Keratinocyte (primary cell): ENCODE results near the gene SSR3. TPM values are rescaled to one million over a fixed set of nuclear protein-coding genes. Genes with fewer than 3 reads are reported as not detected.

Experiments
- DNase-seq: peaks from one replicate; pipeline ENCODE4 v3.0.0-alpha.2; 2011; ENCODE audit warnings: low read depth, missing footprints, low spot score
- FAIRE-seq: peaks from 2 replicates; lab custom pipeline; 2011; peaks lifted over from hg19 to GRCh38; lab: Jason Lieb, UNC
- H2AFZ ChIP-seq: 2 replicates; pipeline ENCODE4 v1.6.0; 2012; ENCODE audit warnings: low read length, control low read depth, inconsistent platforms; ENCODE audit not compliant: control insufficient read depth
- H3K27ac ChIP-seq: 2 replicates; pipeline ENCODE4 v1.5.1; 2011; ENCODE audit warnings: low read length; ENCODE audit not compliant: control insufficient read depth, insufficient read depth
- H3K27me3 ChIP-seq: 3 replicates; pipeline ENCODE4 v1.6.0; 2011; ENCODE audit warnings: low read length; ENCODE audit not compliant: control insufficient read depth, insufficient read depth; ENCODE audit errors: extremely low read depth
- H3K36me3 ChIP-seq, 2 experiments: 2 replicates in 1 of 2; 3 replicates in 1 of 2; pipeline ENCODE4 v1.5.1; 2011; ENCODE audit warnings: low read length in 2 of 2, mild to moderate bottlenecking in 1 of 2; ENCODE audit not compliant: control insufficient read depth in 2 of 2, insufficient read depth in 2 of 2; ENCODE audit errors: extremely low read depth in 1 of 2
- H3K4me1 ChIP-seq: 3 replicates; pipeline ENCODE4 v1.5.1; 2011; ENCODE audit warnings: low read length; ENCODE audit not compliant: control insufficient read depth, insufficient read depth; ENCODE audit errors: extremely low read depth
- H3K4me2 ChIP-seq: 3 replicates; pipeline ENCODE4 v1.6.0; 2011; ENCODE audit warnings: low read depth, low read length; ENCODE audit not compliant: control insufficient read depth, insufficient read depth; ENCODE audit errors: extremely low read depth
- H3K4me3 ChIP-seq, 3 experiments: fragments of 200-600 bp in 1 of 3; sonication (generic) in 1 of 3; 2 replicates in 2 of 3; 3 replicates in 1 of 3; pipeline ENCODE4 v1.5.1; 2011 to 2016; ENCODE audit warnings: low read length in 3 of 3, mild to moderate bottlenecking in 3 of 3, control low read depth in 2 of 3, inconsistent platforms in 1 of 3, low read depth in 1 of 3, mixed read lengths in 1 of 3, mixed run types in 1 of 3, moderate library complexity in 1 of 3; ENCODE audit not compliant: control insufficient read depth in 2 of 3, insufficient read depth in 2 of 3; ENCODE audit errors: extremely low read depth in 1 of 3
- H3K79me2 ChIP-seq: 2 replicates; pipeline ENCODE4 v1.6.0; 2012; ENCODE audit warnings: low read length; ENCODE audit not compliant: control insufficient read depth, insufficient read depth
- H3K9ac ChIP-seq: 3 replicates; pipeline ENCODE4 v1.6.0; 2011; ENCODE audit warnings: low read length; ENCODE audit not compliant: control insufficient read depth, insufficient read depth; ENCODE audit errors: extremely low read depth
- H3K9me1 ChIP-seq: 3 replicates; pipeline ENCODE4 v1.6.0; 2011; ENCODE audit warnings: low read length; ENCODE audit not compliant: control insufficient read depth, insufficient read depth; ENCODE audit errors: extremely low read depth
- H3K9me3 ChIP-seq: 2 replicates; pipeline ENCODE4 v1.5.1; 2012; ENCODE audit warnings: low read depth, low read length; ENCODE audit not compliant: control insufficient read depth
- H4K20me1 ChIP-seq: 3 replicates; pipeline ENCODE4 v1.6.0; 2011; ENCODE audit warnings: low read length; ENCODE audit not compliant: control insufficient read depth, insufficient read depth; ENCODE audit errors: extremely low read depth
- EZH2 ChIP-seq: IDR thresholded peaks from one replicate; pipeline ENCODE4 v1.6.1; 2012; ENCODE audit warnings: inconsistent platforms, mild to moderate bottlenecking, low read length, moderate library complexity
- dilution Hi-C: fragments of 300-500 bp; cut with MboI; formaldehyde crosslinking; loops from one replicate; pipeline ENCODE4 v1.7.0; 2020; ENCODE audit warnings: low sequenced_read_pairs; ENCODE audit not compliant: extremely low pct_ligation_motif_present
- polyA plus RNA-seq, 5 experiments: library from polyadenylated mRNA; depleted of rRNA in 3 of 5; stranded (reverse) in 3 of 5; stranded (forward) in 1 of 5; unstranded in 1 of 5; fragments of >200 nt; gene quantifications; 1 replicate in 1 of 5; 2 replicates in 3 of 5; 3 replicates in 1 of 5; pipeline versions ENCODE4 v1.2.1 to v1.2.3, GENCODE V29; 2011 to 2012; ENCODE audit warnings: missing spikeins in 2 of 5, low read depth in 1 of 5, low replicate concordance in 1 of 5
- TF ChIP-seq, protein P1 (sequence below), 3 experiments: IDR thresholded peaks in 1 of 3; conservative IDR thresholded peaks in 1 of 3; optimal IDR thresholded peaks in 1 of 3; 2 replicates in 2 of 3; 3 replicates in 1 of 3; pipeline versions ENCODE3 to v1.5.1; 2011; ENCODE audit warnings: low read length in 3 of 3, mild to moderate bottlenecking in 3 of 3, moderate library complexity in 2 of 3, control low read depth in 1 of 3, inconsistent platforms in 1 of 3; ENCODE audit not compliant: insufficient read depth in 2 of 3; ENCODE audit errors: extremely low read depth in 1 of 3

Gene SSR3
- polyA plus RNA-seq, 1 donor (not counting 4 experiments of a cell fraction or from before 2014, with no cell fraction given) = 378 TPM

DNA sequence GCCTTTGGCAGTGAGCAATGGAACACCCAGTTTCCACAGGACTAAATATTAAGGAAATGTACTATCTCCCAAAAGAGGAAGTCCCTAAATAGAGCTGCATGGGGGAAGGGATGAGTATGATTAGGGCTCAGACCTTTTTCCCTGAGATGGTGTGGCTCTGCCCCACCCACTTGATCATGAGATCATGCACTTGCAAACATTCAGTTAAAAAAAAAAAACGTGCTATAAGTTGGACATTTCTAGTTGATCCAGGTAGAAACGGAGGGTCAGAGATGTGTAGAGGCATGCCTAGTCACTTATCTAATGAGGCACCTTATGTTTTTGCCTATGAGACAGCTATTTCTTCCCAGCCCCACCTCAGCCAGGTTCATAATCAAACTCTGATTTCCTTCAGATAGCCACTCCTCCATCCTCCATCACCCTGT, 24.5 kb upstream of the SSR3 start:
- Histone ChIP-seq H3K36me3 (no peaks in the 10 kb centered on the region), H3K4me3 (no peak overlapping the region), H4K20me1 (no peaks in the 10 kb centered on the region), H3K9me1 (no peaks in the 10 kb centered on the region), H3K9me3 (no peaks in the 10 kb centered on the region), H3K4me1 (peaks cover 12% of the 10 kb centered on the region), H3K27ac (no peak overlapping the region), H3K79me2 (no peaks in the 10 kb centered on the region), H3K4me2 (peak overlapping the region; percentile 50), H3K27me3 (no peaks in the 10 kb centered on the region), H3K9ac (no peak overlapping the region), H2AFZ (peak overlapping the region; percentile 61)
- no peak for DNase-seq
- dilution Hi-C loops = no loop called here
- peak; percentile 71 for FAIRE-seq
- TF ChIP-seq, protein P1, sequence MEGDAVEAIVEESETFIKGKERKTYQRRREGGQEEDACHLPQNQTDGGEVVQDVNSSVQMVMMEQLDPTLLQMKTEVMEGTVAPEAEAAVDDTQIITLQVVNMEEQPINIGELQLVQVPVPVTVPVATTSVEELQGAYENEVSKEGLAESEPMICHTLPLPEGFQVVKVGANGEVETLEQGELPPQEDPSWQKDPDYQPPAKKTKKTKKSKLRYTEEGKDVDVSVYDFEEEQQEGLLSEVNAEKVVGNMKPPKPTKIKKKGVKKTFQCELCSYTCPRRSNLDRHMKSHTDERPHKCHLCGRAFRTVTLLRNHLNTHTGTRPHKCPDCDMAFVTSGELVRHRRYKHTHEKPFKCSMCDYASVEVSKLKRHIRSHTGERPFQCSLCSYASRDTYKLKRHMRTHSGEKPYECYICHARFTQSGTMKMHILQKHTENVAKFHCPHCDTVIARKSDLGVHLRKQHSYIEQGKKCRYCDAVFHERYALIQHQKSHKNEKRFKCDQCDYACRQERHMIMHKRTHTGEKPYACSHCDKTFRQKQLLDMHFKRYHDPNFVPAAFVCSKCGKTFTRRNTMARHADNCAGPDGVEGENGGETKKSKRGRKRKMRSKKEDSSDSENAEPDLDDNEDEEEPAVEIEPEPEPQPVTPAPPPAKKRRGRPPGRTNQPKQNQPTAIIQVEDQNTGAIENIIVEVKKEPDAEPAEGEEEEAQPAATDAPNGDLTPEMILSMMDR (optimal IDR thresholded peaks at IDR 0.05 in 1 of 3, IDR thresholded peaks at IDR 0.05 in 1 of 3, conservative IDR thresholded peaks at IDR 0.05 in 1 of 3; ENCODE audit: extremely low read depth in 1 of 3, insufficient read depth in 2 of 3, low read length in 3 of 3) = no peak
- TF ChIP-seq EZH2 = no peak

DNA sequence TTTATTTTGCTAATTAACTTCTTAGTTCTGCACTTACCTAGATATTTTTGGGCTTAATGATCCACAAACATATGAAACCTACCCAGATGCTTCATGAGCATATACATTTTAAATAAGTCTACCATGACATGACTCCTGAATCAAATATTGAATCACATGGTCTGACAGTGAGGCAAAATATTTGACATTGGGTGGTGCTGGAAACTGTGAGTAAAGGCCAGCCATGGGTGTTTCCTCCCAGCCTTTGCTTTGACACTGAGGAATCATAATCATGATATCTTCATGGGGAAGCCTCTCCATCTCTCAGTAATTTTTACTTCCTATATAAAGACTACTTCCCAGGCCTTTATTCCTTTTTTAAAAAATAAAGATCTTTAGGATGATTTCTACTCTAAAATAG, 22.8 kb upstream of the SSR3 start:
- H2AFZ ChIP-seq = no peak overlapping the region
- H3K4me1 ChIP-seq = peaks cover 12% of the 10 kb centered on the region
- FAIRE-seq = no peak
- H3K4me3 ChIP-seq = no peak overlapping the region
- no peaks in the 10 kb centered on the region for H3K9me1 ChIP-seq
- TF ChIP-seq EZH2 = no peak
- TF ChIP-seq, protein P1 (optimal IDR thresholded peaks at IDR 0.05 in 1 of 3, IDR thresholded peaks at IDR 0.05 in 1 of 3, conservative IDR thresholded peaks at IDR 0.05 in 1 of 3; ENCODE audit: extremely low read depth in 1 of 3, insufficient read depth in 2 of 3, low read length in 3 of 3) = peak in 1 of 3 experiments; percentile 13
- no peak overlapping the region for H3K27ac ChIP-seq
- H3K4me2 ChIP-seq = no peak overlapping the region
- H3K79me2 ChIP-seq = no peaks in the 10 kb centered on the region
- no peaks in the 10 kb centered on the region for H3K27me3 ChIP-seq
- no peaks in the 10 kb centered on the region for H3K36me3 ChIP-seq
- dilution Hi-C loops = no loop called here
- no peak for DNase-seq
- H4K20me1 ChIP-seq = no peaks in the 10 kb centered on the region
- H3K9me3 ChIP-seq = no peaks in the 10 kb centered on the region
- H3K9ac ChIP-seq = no peak overlapping the region
